HG03064 (cell line): Measurements from ENCODE around the gene HPS1.

ENCODE experiments used
- ATAC-seq: cut with Tn5 transposase; IDR thresholded peaks from one replicate; pipeline ENCODE4 v1.9.1; 2021; ENCODE audit warnings: low read depth; ENCODE audit not compliant: unreplicated experiment

HPS1 gene

GRCh38 chr10:98433881-98434732, 12.6 kb downstream of the HPS1 start:
- ATAC-seq, result no peak

- ATAC-seq, result no peak
These were observed 13.4 kb downstream of the HPS1 start for GRCh38 chr10:98433371-98433770.

- no peak for ATAC-seq
These were observed 14.4 kb downstream of the HPS1 start for GRCh38 chr10:98432330-98432729.

GRCh38 chr10:98431016-98431415, 15.7 kb downstream of the HPS1 start:
- ATAC-seq, result no peak

GRCh38 chr10:98430427-98430826, 16.3 kb downstream of the HPS1 start:
- ATAC-seq, result no peak

GRCh38 chr10:98429320-98430072, 17.2 kb downstream of the HPS1 start:
- ATAC-seq, result no peak

GRCh38 chr10:98427011-98427515, 19.7 kb downstream of the HPS1 start:
- no peak for ATAC-seq

GRCh38 chr10:98425511-98426352, 21.0 kb downstream of the HPS1 start:
- no peak for ATAC-seq

- ATAC-seq, result no peak
These were observed 22.2 kb downstream of the HPS1 start for GRCh38 chr10:98424295-98425254.

- ATAC-seq, result no peak
These were observed 23.0 kb downstream of the HPS1 start for GRCh38 chr10:98423691-98424120.

GRCh38 chr10:98422182-98422581, 24.6 kb downstream of the HPS1 start:
- no peak for ATAC-seq

- no peak for ATAC-seq
These were observed 25.9 kb downstream of the HPS1 start for GRCh38 chr10:98420786-98421185.

- ATAC-seq, result no peak
These were observed 27.1 kb downstream of the HPS1 start for GRCh38 chr10:98419469-98420261.

- ATAC-seq, result no peak
These were observed 27.9 kb downstream of the HPS1 start for GRCh38 chr10:98418665-98419468.

GRCh38 chr10:98417973-98418664, 28.6 kb downstream of the HPS1 start:
- no peak for ATAC-seq

- no peak for ATAC-seq
These were observed 29.2 kb downstream of the HPS1 start for GRCh38 chr10:98417481-98417959.
